Hippocampal formation (tissue), 2 donors: Measurements from ENCODE around the gene CLASP2.
A peak's percentile ranks its signal among the peaks of the same experiment; 100 is the strongest.
"Not testable (repeated sequence)": the region's sequence is repeated elsewhere in the genome, so short reads cannot be mapped to it uniquely, and the experiment has no call there.

Source experiments
- DNase-seq, 2 donors: peaks; one replicate each; lab custom pipeline; 2025; lab: John Stamatoyannopoulos, UW

CLASP2 gene

DNA sequence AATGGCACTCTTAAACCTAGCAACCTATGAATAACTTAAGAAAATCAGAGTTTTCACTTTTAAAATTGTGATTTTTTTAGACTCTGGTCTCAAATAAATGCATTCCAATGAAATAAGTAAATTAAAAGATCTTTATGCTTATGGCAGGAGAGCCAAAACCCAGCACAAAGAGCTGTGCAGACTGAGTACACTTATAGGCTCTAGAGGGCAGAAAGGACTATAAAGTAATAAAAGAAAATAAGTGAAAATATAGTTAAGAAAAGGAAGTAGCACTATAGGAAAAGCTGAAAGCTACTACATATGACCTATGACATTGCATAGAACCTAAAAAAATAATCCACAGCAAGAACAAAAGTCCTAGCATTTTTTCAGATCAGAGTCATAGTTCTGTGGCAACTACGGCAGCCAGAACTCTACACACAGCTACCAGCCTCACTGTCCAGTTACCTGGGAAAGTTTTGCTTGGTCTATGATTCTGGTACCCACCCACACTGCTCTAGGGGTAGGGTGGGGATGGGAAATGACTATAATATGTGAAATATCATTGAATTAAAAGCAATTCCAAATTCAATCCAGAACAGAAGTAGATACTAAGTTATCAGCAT is 30.5 kb downstream of the CLASP2 start:
- no peak for DNase-seq

DNA sequence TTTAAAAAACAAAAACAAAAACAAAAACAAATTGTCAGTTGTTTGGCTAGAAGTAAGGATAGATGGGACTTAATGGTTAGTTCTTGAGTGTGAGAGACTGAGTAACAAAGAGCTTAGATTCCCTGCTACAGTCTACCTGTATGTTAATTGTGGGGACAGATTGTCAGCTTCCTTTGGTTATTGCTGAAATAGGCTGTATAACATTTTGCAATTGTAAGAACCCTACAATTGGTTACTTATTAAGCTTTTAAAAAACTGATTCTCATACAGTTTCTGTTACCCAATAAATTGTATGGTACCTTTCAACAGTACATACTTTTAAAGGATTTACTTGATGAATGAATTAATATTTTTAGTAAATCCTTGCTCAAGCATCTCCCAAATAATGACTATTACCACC is 35.3 kb downstream of the CLASP2 start:
- DNase-seq: no peak

DNA sequence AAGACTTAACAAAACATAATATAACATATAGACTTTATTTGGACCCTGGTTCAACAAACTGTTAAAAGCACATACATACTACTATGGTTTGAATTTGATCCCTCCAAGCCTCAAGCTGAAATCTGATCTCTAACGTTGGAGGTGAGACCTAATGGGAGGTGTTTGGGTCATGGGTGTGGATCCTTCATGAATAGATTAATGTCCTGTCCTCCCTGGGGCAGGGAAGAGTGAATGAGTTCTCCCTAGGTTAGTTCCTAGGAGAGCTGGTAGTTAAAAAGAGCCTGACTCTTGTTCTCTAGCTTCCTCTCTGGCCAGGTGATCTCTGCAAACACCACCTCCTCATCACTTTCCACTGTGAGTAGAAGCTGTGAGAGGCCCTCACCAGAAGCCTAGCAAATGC is 36.4 kb downstream of the CLASP2 start:
- DNase-seq: no peak

DNA sequence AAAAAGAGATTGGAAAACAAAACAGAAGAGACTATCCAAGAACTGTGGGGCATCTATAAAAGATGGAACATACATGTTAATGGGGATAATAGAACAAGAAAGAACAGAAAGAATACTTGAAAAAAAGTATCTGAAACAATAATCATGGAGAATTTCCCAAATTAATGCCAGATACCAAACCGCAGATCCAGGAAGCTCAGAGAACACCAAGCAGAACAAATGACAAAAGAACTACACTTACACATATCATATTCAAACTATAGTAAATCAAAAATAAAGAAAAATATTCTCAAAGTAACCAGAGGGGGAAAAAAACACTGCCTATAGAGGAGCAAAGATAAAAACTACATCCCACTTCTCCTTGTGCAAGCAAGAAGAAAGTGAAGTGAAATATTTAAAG is 40.0 kb downstream of the CLASP2 start:
- DNase-seq: no peak

DNA sequence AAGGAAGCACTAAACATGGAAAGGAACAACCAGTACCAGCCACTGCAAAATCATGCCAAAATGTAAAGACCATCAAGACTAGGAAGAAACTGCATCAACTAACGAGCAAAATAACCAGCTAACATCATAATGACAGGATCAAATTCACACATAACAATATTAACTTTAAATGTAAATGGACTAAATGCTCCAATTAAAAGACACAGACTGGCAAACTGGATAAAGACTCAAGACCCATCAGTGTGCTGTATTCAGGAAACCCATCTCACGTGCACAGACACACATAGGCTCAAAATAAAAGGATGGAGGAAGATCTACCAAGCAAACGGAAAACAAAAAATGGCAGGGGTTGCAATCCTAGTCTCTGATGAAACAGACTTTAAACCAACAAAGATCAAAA is 44.6 kb downstream of the CLASP2 start:
- not testable (repeated sequence) for DNase-seq

DNA sequence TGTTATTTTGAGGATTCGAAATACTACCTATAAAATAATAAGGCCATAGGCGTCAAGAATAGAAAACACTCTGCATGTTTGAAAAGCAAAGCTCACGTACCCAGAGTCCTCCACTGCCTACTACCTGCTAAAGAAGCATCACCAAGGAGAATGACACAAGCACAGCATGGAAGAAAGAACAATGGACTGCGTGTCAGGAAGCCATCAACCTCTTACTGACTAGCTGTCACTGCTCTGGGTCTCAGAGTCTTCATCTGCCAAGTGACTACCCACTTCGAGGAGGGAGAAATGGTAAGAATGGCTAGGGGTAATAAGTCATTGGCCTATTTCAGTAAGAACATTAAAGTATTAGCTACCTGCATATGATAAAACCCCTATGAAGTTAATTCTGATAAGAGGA is 49.4 kb downstream of the CLASP2 start:
- no peak for DNase-seq

DNA sequence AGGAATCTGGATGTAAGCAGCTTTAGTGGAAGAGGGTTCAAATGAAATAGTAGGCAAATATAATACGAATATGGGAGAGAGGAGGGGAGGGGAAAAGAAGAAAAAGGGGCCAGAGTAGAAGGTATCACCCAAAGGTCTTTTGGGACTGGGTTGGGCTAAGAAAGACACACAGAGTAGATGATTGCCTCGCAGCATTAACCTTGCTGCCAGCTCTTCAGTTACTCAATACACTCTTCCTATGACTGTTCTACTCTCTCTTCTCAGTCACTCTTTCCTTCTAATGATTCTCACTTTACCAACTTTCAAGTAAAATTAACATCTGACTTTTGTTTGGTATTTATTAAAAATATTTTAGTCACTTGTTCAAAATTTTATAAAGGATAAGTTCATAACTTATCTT is 52.8 kb downstream of the CLASP2 start:
- no peak for DNase-seq

DNA sequence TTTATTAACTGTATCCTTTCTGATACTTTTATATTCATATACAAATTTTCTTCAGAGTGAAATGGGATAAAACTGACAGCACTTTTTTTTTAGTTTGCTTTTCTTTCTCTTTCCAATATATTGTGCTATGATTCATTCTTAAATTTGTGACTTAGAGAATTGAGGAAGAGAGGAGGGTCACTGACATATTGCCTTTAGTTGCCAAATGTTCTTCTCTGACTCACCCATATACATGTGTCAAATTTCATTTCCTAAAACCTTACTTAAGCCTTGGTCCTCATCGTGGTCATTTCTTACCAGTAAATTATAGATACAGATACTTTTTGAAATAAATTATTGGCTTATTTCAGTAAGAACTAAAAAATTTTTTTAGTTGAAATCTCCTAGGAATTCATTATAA is 53.9 kb downstream of the CLASP2 start:
- no peak for DNase-seq

DNA sequence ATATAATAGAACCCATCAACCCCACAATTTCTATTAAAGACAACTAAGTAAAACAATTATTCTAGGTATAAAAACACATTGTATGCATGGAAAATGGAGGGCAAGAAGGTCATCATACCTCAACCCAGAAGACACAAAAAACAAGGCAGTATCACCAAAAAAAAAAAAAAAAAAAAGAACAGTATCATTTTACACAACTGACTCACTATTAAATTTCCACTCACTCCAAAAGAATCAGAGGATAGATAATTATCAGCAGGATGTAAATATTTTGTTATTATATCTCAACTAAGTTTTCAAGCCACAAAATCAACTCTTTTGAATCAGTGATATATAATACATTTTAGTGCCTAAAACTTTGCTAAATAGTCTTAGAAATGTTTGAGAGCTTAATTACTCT is 55.0 kb downstream of the CLASP2 start:
- no peak for DNase-seq

DNA sequence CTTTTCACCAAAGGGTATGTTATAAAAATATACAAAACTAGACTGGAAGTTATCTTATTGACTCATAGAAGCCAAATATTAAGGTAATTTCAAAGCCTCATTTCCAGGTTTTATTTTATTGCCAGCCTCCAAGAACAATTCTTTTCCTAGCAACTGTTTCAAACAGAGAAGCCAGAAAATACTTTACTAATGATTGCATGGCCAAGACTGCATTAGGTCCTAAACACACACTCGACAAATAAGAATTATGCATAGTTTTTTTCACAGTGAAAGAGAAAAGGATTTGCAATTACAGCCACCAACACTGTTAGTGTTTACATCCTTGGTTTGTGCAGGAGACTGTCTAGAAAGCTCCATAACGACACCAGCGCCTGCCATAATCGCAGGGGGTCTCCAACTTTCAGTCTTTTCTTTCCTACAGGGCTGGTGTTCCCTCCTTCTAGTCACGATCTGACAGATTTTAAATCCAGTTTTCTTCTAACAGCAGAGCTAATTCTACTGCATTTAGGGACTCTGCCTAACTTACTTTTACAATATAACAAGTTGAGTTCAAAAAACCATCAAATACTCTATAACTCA is 58.1 kb downstream of the CLASP2 start:
- peak in 1 of 2 donors; percentile 72 for DNase-seq

DNA sequence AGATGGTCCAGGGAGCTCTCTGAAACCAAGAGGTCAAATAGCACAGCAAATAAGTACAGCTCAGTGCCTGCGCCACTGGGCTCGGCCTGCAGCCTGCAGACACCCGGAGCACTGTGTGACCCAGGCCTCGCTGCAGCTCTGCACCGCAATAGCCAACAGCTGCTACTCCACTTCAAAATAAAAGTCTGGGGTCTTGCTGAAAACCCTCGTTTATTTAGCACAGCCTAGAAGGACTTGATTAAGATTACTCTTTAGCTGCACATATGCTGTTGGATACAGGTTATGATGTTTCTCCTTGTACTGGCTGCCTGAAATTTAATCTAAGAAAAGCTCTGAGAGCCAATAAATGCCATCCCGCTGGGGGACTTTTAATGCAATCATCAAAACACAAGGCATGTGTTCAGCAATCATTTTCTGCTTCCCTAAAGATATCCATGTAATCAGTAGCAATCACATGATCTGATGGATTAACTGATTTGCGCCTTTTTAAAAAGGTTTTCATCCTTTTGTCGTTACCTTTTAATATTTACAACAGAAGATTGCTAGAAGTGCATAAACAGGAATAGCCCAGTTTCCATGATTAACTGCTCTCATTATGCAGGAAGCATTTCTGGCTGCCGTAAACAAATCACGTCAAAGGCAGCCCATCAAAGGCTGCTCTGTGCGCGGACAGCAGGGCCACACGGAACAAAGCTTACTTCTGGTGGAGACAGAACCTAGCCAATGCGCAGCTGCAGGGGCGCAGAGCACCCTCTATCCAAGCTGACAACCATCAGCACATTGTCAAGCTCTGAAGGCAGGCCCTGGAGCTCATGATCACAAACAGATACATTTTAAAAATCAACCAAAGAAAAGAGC is 58.8 kb downstream of the CLASP2 start:
- peak; percentile 91 to 98 for DNase-seq

DNA sequence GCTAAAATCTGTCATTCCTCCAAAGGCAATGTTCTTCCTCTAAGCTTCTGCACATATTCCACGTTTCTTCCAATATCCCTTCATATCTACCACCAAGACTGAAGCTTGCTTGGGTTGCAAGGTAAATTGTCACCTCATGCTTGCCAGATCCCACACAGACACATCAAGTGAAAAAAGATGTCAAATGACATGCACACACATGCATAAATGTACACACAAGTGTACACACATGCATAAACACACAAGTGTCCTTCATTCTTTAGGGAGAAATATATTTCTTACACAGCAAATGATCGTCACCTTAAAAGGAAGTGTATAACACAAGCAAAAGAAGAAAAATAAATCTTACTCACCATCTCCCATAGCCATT is 59.4 kb downstream of the CLASP2 start:
- no peak for DNase-seq

DNA sequence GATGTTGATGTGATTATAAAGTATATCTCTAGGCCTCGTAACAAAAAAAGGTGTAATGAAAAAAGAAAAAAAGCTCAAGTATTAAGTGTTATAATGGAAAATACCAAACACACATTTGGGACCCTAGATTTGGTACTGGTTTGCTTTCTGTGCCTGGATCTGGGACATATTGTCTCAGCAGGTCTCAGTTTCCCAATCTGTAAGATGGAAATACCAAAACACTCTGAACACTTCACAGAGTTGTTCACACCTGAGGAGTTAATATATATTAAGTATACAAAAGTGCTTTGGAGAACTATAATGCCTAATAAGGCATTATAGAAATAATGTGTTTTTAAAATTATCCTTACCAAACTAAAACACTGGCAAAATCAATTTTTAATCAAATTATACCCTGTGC is 60.0 kb downstream of the CLASP2 start:
- no peak for DNase-seq

DNA sequence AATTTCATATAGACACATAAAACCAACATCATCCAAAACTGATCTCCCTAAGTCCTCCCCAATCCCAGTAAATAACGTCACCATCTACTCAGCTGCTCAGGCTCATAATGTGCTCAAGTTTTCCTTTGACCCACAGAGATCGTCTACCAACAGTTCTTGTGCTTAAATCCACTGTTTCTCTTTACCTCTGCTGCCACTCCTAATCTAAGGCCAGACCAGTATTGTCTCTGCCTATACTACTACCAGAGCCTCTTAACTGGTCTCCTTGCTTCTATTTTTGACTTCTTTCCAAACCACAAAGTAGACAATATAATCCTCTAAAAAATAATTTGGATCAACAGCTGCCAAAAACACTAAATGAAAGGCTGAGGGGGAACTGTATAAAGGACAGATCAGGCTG is 65.3 kb downstream of the CLASP2 start:
- no peak for DNase-seq

DNA sequence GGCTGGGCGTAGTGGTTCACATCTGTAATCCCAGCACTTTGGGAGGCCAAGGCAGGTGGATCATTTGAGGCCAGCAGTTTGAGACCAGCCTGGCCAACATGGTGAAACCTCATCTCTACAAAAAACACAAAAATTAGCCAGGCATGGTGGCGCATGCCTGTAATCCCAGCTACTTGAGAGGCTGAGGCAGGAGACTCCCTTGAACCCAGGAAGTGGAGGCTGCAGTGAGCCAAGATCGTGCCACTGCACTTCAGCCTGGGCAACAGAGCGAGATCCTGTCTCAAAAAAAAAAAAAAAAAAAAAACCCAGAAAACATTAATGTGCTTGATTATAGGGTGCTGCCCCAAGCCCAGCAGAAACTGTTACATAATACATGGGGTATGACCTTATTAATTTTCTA is 67.0 kb downstream of the CLASP2 start:
- DNase-seq: not testable (repeated sequence)

DNA sequence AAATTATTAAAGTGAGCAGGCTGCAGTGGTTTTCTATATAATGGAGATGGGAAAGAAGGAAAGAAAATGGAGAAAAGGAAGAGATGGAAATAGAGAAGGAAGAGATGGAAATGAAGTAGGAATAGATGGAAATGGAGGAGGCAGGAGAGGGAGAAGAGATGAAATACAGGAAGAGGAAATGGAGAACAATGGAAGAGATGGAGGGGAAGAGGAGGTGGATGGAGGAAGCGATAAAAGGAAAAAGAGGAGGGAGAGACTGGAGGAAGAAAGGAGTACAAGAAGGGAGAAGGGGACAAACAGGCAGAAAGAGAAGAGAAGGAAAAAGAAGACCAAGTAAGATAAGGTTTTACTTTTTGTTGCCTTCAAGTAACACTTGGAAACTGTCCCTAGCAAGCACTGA is 67.6 kb downstream of the CLASP2 start:
- DNase-seq: no peak

DNA sequence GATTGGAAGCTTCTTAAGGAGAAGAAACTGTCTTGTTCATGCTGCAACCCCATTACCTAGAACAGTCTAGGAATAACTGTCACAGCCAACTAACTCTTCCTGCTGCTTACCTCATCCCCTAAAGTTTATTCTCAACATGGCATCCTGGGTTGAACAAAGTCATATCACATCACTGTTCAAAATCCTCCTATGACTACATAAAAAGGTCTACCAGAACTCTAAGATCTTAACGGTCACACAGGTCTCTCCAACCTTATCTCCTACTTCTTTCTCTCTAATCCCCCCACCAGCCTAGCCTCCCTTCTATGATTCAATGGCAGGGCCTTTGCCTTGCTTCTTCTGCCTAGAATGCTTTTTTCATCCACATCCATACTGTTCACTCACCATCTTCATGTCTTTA is 69.3 kb downstream of the CLASP2 start:
- DNase-seq: no peak

DNA sequence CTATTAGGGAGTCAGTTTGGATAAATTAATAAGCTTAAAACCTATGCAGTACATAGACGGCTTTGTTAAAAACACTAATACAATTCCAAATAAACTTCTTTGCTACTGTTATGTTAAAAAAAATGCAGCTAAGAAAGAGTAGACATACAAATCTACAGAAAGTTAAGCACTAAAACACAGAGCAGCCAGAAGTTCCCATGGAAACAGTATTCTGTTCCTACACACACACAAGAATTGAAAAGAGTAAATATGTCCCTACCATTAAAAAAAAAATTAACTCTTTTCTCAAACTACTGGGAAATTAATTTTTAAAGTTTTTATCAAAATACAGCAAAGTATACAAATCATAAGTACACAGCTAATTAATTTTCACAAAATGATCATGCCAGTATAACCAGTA is 71.6 kb downstream of the CLASP2 start:
- DNase-seq: no peak

DNA sequence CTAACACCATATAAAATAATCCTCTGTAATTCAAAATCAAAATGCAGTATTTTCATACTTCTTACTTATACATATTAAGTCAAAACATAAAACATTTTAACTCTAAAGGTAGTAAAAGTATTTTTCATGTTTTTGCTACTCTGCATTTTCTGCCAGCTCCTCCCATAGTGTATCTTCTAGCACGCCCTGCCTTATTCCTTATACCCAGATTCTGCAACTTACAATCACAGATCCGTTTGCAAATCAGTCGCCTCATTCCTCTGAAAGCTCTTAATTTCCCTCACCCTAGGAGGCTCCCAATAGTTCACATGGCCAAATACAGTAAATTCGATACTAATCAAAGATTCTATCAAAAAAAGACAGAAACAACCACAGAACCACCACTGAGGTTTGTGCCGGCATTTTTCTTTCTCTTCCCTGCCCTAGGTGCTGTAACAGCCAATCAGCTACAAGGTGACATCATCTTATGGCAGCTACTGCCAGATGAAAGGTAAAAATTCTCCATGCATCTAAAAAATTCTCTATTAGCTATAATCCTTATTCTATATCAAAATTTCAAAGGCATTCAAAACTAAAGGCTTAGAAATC is 72.9 kb downstream of the CLASP2 start:
- peak in 1 of 2 donors; percentile 43 for DNase-seq

DNA sequence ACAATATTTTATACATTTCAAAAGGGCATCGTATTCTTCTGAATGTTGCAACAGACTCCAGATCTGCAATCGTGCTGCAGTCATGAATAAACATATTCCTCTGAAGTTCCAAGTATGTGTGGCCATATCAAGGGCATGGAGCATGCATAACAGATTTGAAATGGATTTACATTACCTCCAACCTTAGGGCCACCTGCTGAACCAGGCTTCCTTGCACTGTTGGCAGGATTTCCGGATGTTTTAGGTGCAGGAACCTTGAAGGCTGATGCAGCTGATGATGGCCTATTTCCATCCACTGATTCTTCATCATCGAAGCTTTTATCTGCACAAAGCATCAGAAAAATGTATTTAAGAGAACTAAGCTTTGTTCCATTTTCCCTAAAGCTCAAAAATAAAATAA is 73.5 kb downstream of the CLASP2 start:
- no peak for DNase-seq

DNA sequence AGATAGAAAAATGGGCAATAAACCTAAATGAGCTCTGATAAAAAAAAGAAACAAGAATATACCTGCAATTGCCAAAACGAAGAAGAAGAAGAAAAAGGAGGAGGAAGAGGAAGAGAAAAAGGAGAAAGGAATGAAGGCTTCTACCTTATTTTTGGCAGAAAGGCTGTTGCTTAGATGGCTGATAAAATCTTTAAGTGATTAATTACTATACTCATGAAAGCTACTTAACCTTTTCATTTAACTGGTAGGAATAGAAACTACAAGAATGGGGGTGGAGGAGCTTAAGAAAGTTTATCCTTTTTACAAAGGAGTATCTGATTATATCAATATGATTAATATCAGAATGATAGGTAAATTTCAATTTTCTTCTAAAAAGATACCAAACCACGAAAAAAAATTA is 75.2 kb downstream of the CLASP2 start:
- DNase-seq: no peak

DNA sequence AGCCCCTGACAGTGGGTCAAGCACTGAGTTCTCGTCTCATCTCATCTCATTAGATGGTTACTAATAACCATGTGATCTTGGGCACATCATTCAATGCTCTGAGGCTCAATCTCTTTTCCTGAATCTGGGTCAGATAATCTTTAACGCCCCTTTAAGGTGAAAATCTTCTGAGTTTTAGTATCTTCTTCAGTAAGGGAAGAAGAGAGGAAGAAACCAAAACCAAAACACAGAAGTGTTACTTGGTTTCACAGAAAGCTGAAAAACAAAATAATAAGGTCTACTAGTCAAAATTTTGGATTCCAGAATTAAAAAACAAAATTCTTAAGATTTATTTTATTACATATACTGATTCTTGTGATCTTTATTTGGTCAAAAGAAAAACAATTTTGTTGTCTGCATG is 78.2 kb downstream of the CLASP2 start:
- no peak for DNase-seq

DNA sequence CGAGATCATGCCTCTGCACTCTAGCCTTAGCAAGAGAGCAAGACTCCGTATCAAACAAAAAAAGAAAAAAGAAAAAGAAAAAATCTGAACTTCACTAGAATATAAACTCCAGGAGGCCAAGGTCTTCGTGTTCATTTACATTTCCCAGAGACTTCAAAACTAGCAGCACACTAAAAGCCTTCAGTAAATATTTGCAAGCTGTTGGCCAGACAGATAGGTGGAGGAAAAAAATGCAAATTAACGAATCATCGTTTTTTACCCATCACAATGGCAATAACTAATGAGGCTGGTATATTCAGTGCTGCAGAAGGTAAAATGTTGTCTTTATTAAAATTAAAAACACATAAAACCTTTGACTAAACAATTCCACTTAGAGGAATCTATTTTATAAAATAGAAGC is 80.6 kb downstream of the CLASP2 start:
- no peak for DNase-seq
